Stomach (tissue), 9 donors: ENCODE measurements around the gene STX2. TPM values are rescaled to one million over a fixed set of nuclear protein-coding genes. Genes with fewer than 3 reads are reported as not detected.
A peak's percentile ranks its signal among the peaks of the same experiment; 100 is the strongest.

Experiments used
- DNase-seq, 2 donors: peaks; one replicate each; pipeline versions ENCODE4 v3.0.0 to v3.0.0-alpha.2; 2013 to 2019
- H3K27ac ChIP-seq, 5 donors: fragments of 200-600 bp in 4 of 5; sonication (generic) in 4 of 5; one replicate each; pipeline ENCODE4 v1.5.1; 2013 to 2019; ENCODE audit warnings: mild to moderate bottlenecking in 1 of 5, moderate library complexity in 1 of 5
- H3K27me3 ChIP-seq, 3 donors: fragments of 200-600 bp; sonication (generic); one replicate each; pipeline ENCODE4 v1.5.1; 2017 to 2019; ENCODE audit warnings: mixed run types in 1 of 3
- H3K36me3 ChIP-seq, 4 donors: fragments of 200-600 bp; sonication (generic); 1 replicate in 3 of 4; 2 replicates in 1 of 4; pipeline ENCODE4 v1.5.1; 2016 to 2019
- H3K4me1 ChIP-seq, 4 donors: fragments of 200-600 bp; sonication (generic); one replicate each; pipeline ENCODE4 v1.5.1; 2016 to 2019
- H3K4me3 ChIP-seq, 4 donors: fragments of 200-600 bp; sonication (generic) in 3 of 4; one replicate each; pipeline ENCODE4 v1.5.1; 2016 to 2019; ENCODE audit warnings: mild to moderate bottlenecking in 1 of 4
- H3K9me3 ChIP-seq, 4 donors: fragments of 200-600 bp; sonication (generic); one replicate each; pipeline ENCODE4 v1.5.1; 2016 to 2019
- CTCF ChIP-seq, 7 experiments: fragments of 450-650 bp in 4 of 7; fragments of 200-600 bp in 3 of 7; sonication (generic) in 3 of 7; IDR thresholded peaks; one replicate each; pipeline ENCODE4 v1.5.1; 2016 to 2019; ENCODE audit warnings: antibody characterized with exemption in 7 of 7, control low read depth in 2 of 7, mild to moderate bottlenecking in 1 of 7
- EP300 ChIP-seq: sonication (generic); formaldehyde crosslinking; IDR thresholded peaks from one replicate; pipeline ENCODE4 v1.6.1; 2017; ENCODE audit warnings: antibody characterized with exemption
- POLR2A ChIP-seq, 4 donors: fragments of 450-650 bp; IDR thresholded peaks; one replicate each; pipeline ENCODE4 v1.6.1; 2016; ENCODE audit warnings: antibody characterized with exemption in 4 of 4, control low read depth in 2 of 4, mild to moderate bottlenecking in 1 of 4, moderate library complexity in 1 of 4
- POLR2AphosphoS5 ChIP-seq, 3 donors: sonication (generic); formaldehyde crosslinking; IDR thresholded peaks; one replicate each; pipeline ENCODE4 v1.6.1; 2016; ENCODE audit warnings: antibody characterized with exemption in 3 of 3
- WGBS, 5 donors: extraction: QIAGEN DNeasy Blood & Tissue Kit in 3 of 5; methylation state at CpG; one replicate each; pipeline versions ENCODE4 v1.1.5 to v1.1.7; 2013 to 2018; 5-methylcytosine and 5-hydroxymethylcytosine counted together
- intact Hi-C: fragments of 100-400 bp; cut with DNase I; formaldehyde crosslinking; loops from one replicate; pipeline ENCODE4 v1.15.1; 2023; ENCODE audit warnings: low total_unique reads
- polyA plus RNA-seq, 3 donors: library from polyadenylated mRNA; stranded (reverse); fragments of 200-250 nt; gene quantifications; one replicate each; pipeline ENCODE4 v1.2.3, GENCODE V29; 2013
- total RNA-seq, 5 donors: library from RNA; depleted of rRNA; stranded (reverse); fragments of >200 nt; gene quantifications; one replicate each; pipeline versions ENCODE4 v1.1.0 to v1.2.3, GENCODE V29; 2014 to 2016
- donor health status: healthy with polysubstance abuse.
- donor health status: Bipolar disorder and iron deficiency.
- donor health status: healthy.

STX2 gene
- total and polyA plus RNA-seq, 8 donors: 5.3 to 27.2 (median 8.7) TPM

- 72 to 78% (median 74%) methylated on average over 7 of the region's 7 CpGs for WGBS, 5 donors
Observed at GRCh38 chr12:130847112-130847511, 8.1 kb upstream of the STX2 start.

GRCh38 chr12:130846369-130846768 is 7.3 kb upstream of the STX2 start:
- intact Hi-C loops: no loop called here
- TF ChIP-seq POLR2AphosphoS5 (IDR thresholded peaks at IDR 0.05): no peak
- no peak for TF ChIP-seq CTCF (IDR thresholded peaks at IDR 0.05)
- no peak for TF ChIP-seq POLR2A (IDR thresholded peaks at IDR 0.05)
- TF ChIP-seq EP300: no peak
- H3K4me3 ChIP-seq: no peak overlapping the region
- H3K9me3 ChIP-seq: no peaks in the 10 kb centered on the region
- H3K27me3 ChIP-seq: no peaks in the 10 kb centered on the region
- DNase-seq: no peak
- no peaks in the 10 kb centered on the region for H3K36me3 ChIP-seq
- no peaks in the 10 kb centered on the region for H3K4me1 ChIP-seq
- no peak overlapping the region for H3K27ac ChIP-seq

More at GRCh38 chr12:130847112-130847511, 8.1 kb upstream of the STX2 start:
- intact Hi-C loops: no loop called here
- no peak for DNase-seq
- Histone ChIP-seq H3K4me3 (no peak overlapping the region), H3K36me3 (no peaks in the 10 kb centered on the region), H3K9me3 (no peaks in the 10 kb centered on the region), H3K4me1 (no peaks in the 10 kb centered on the region), H3K27me3 (no peaks in the 10 kb centered on the region), H3K27ac (no peak overlapping the region)
- TF ChIP-seq POLR2A (IDR thresholded peaks at IDR 0.05) (no peak), POLR2AphosphoS5 (IDR thresholded peaks at IDR 0.05) (no peak), EP300 (no peak), CTCF (IDR thresholded peaks at IDR 0.05) (no peak)

- Histone ChIP-seq H3K36me3 (no peaks in the 10 kb centered on the region), H3K9me3 (no peaks in the 10 kb centered on the region), H3K27me3 (no peaks in the 10 kb centered on the region), H3K27ac (peak overlapping the region in 3 of 5 donors; percentile 7 to 89 (median 88)), H3K4me1 (peaks cover 14 to 38% (median 29%) of the 10 kb centered on the region in 4 donors), H3K4me3 (peak overlapping the region; percentile 91 to 96 (median 96))
- TF ChIP-seq POLR2A (IDR thresholded peaks at IDR 0.05) (no peak), CTCF (IDR thresholded peaks at IDR 0.05) (no peak), EP300 (no peak), POLR2AphosphoS5 (IDR thresholded peaks at IDR 0.05) (no peak)
- no peak for DNase-seq
- intact Hi-C loops: no loop called here
- WGBS, 5 donors: 42 to 56% (median 50%) methylated on average over 11 of the region's 11 CpGs
Observed at GRCh38 chr12:130839770-130840404, 837 bp upstream of the STX2 start.

- intact Hi-C loops: no loop called here
- Histone ChIP-seq H3K9me3 (no peaks in the 10 kb centered on the region), H3K27ac (peak overlapping the region; percentile 73 to 89 (median 80)), H3K4me3 (peak overlapping the region; percentile 91 to 96 (median 96)), H3K36me3 (no peaks in the 10 kb centered on the region), H3K27me3 (no peaks in the 10 kb centered on the region), H3K4me1 (peaks cover 14 to 39% (median 30%) of the 10 kb centered on the region in 4 donors)
- WGBS, 5 donors: 2 to 5% (median 3%) methylated on average over 9 to 38 of the region's 38 CpGs
- DNase-seq: peak; percentile 38 to 59
- no peak for TF ChIP-seq CTCF (IDR thresholded peaks at IDR 0.05)
- TF ChIP-seq POLR2AphosphoS5 (IDR thresholded peaks at IDR 0.05): no peak
- TF ChIP-seq POLR2A (IDR thresholded peaks at IDR 0.05): no peak
- no peak for TF ChIP-seq EP300
Observed at GRCh38 chr12:130838284-130838950, 633 bp downstream of the STX2 start.
